OCI-LY7 (cell line): Measurements from ENCODE around the gene DLGAP1. TPM values are rescaled to one million over a fixed set of nuclear protein-coding genes. Genes with fewer than 3 reads are reported as not detected.

Source experiments
- BruUV-seq: library from RNA; stranded (reverse); fragments of 400-500 nt; replicated peaks from 2 replicates; lab custom pipeline; 2021; lab: Mats Ljungman, UMichigan
- CTCF ChIA-PET: fragments of 300-600 bp; sonication (Branson Sonifier 250); formaldehyde crosslinking; loops from one replicate; lab custom pipeline; 2022; ENCODE audit warnings: antibody characterized with exemption; ENCODE audit not compliant: unreplicated experiment; lab: Charles Lee
- POLR2A ChIA-PET: fragments of 300-600 bp; sonication (Branson Sonifier 250); formaldehyde crosslinking; loops from one replicate; lab custom pipeline; 2022; ENCODE audit warnings: antibody characterized with exemption; lab: Charles Lee
- DNase-seq: peaks from one replicate; pipeline ENCODE4 v3.0.0-alpha.2; 2015; ENCODE audit warnings: low spot score
- H2AFZ ChIP-seq: fragments of 200-600 bp; sonication (generic), shearing (Covaris generic); 2 replicates; pipeline ENCODE4 v1.6.1; 2014; ENCODE audit warnings: mild to moderate bottlenecking, antibody characterized with exemption, low read length, moderate library complexity
- H3K27ac ChIP-seq: fragments of 200-600 bp; sonication (generic); 2 replicates; pipeline ENCODE4 v1.5.1; 2014; ENCODE audit warnings: mixed run types, low read depth, mild to moderate bottlenecking, moderate library complexity, low read length, inconsistent platforms; ENCODE audit not compliant: poor library complexity, severe bottlenecking
- H3K36me3 ChIP-seq: fragments of 200-600 bp; sonication (generic); 2 replicates; pipeline ENCODE4 v1.6.1; 2014; ENCODE audit warnings: mild to moderate bottlenecking, antibody characterized with exemption, low read length, moderate library complexity, mixed read lengths; ENCODE audit not compliant: insufficient read depth
- H3K4me1 ChIP-seq: fragments of 200-600 bp; sonication (generic); 2 replicates; pipeline ENCODE4 v1.5.1; 2014; ENCODE audit warnings: mild to moderate bottlenecking, low read length; ENCODE audit not compliant: insufficient read depth, poor library complexity, severe bottlenecking
- H3K4me2 ChIP-seq: fragments of 200-600 bp; sonication (generic); 2 replicates; pipeline ENCODE4 v1.6.1; 2014; ENCODE audit warnings: mild to moderate bottlenecking, low read length
- H3K4me3 ChIP-seq: fragments of 200-600 bp; sonication (generic); 2 replicates; pipeline ENCODE4 v1.5.1; 2014; ENCODE audit warnings: mild to moderate bottlenecking, low read depth, low read length; ENCODE audit not compliant: poor library complexity, severe bottlenecking
- H3K79me2 ChIP-seq: fragments of 200-600 bp; sonication (generic); 2 replicates; pipeline ENCODE4 v1.6.1; 2016; ENCODE audit warnings: low read depth, mild to moderate bottlenecking, low read length, moderate library complexity, mixed read lengths; ENCODE audit not compliant: insufficient read depth
- H3K9me2 ChIP-seq: fragments of 200-600 bp; sonication (generic); 2 replicates; pipeline ENCODE4 v1.6.1; 2016; ENCODE audit warnings: mild to moderate bottlenecking, low read length, mixed read lengths; ENCODE audit not compliant: insufficient read depth
- H3K9me3 ChIP-seq: fragments of 200-600 bp; sonication (generic); 2 replicates; pipeline ENCODE4 v1.6.1; 2014; ENCODE audit warnings: mild to moderate bottlenecking, mixed run types, low read length, mixed read lengths
- H4K20me1 ChIP-seq: fragments of 200-600 bp; sonication (generic); 2 replicates; pipeline ENCODE4 v1.6.1; 2014; ENCODE audit warnings: mild to moderate bottlenecking, antibody characterized with exemption, low read length, moderate library complexity, mixed read lengths; ENCODE audit not compliant: insufficient read depth
- EZH2phosphoT487 ChIP-seq: fragments of 200-600 bp; sonication (generic); IDR thresholded peaks from 2 replicates; pipeline ENCODE4 v1.6.1; 2018; ENCODE audit warnings: low read depth, borderline replicate concordance, mild to moderate bottlenecking, mixed run types, antibody characterized with exemption, low read length, moderate library complexity, mixed read lengths
- intact Hi-C: fragments of 100-400 bp; cut with micrococcal nuclease; formaldehyde crosslinking; loops from one replicate; pipeline ENCODE4 v1.10.0; 2022; ENCODE audit not compliant: unreplicated experiment
- total RNA-seq, 2 experiments: library from RNA; depleted of rRNA in 1 of 2; stranded (reverse); fragments of >200 nt in 1 of 2; shearing (Covaris generic) in 1 of 2; gene quantifications; 2 replicates each; pipeline ENCODE4 v1.2.3, GENCODE V29; 2014 to 2022
- TF ChIP-seq, protein P1 (sequence below): fragments of 200-600 bp; sonication (generic); conservative IDR thresholded peaks from 2 replicates; pipeline ENCODE4 v1.5.1; 2014; ENCODE audit warnings: mild to moderate bottlenecking, antibody characterized with exemption, low read length, moderate library complexity, mixed read lengths

Gene DLGAP1
- total RNA-seq, 2 experiments from 2014 or later = 0.22 TPM; not detected in 1

DNA sequence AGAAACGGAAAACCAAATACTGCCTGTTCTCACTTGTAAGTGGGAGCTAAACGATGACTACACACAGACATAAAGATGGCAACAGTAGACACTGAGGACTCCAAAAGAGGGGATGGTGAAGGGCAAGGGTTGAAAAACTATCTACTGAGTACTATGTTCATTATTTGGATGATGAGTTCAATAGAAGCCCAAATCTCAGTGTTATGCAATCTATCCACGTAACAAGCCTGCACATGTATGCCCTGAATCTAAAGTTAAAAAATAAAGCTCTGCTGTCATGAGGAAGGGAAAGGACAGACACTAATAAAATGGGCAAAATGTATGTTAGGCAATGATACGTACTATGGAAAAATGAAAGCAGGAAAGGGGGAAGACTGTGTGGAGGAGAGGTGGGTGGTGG is 629.1 kb downstream of the DLGAP1 start:
- intact Hi-C loops = no loop called here
- TF ChIP-seq, protein P1, sequence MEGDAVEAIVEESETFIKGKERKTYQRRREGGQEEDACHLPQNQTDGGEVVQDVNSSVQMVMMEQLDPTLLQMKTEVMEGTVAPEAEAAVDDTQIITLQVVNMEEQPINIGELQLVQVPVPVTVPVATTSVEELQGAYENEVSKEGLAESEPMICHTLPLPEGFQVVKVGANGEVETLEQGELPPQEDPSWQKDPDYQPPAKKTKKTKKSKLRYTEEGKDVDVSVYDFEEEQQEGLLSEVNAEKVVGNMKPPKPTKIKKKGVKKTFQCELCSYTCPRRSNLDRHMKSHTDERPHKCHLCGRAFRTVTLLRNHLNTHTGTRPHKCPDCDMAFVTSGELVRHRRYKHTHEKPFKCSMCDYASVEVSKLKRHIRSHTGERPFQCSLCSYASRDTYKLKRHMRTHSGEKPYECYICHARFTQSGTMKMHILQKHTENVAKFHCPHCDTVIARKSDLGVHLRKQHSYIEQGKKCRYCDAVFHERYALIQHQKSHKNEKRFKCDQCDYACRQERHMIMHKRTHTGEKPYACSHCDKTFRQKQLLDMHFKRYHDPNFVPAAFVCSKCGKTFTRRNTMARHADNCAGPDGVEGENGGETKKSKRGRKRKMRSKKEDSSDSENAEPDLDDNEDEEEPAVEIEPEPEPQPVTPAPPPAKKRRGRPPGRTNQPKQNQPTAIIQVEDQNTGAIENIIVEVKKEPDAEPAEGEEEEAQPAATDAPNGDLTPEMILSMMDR = no peak
- no peak for TF ChIP-seq EZH2phosphoT487
- Histone ChIP-seq H3K4me2 (no peak overlapping the region), H3K36me3 (no peaks in the 10 kb centered on the region), H3K9me3 (no peaks in the 10 kb centered on the region), H3K9me2 (no peaks in the 10 kb centered on the region), H3K27ac (no peak overlapping the region), H3K4me3 (no peak overlapping the region), H4K20me1 (no peaks in the 10 kb centered on the region), H2AFZ (no peak overlapping the region), H3K4me1 (no peaks in the 10 kb centered on the region), H3K79me2 (no peaks in the 10 kb centered on the region)
- ChIA-PET CTCF (no interaction called here), POLR2A (interaction anchor here (0.9 kb wide), 1 partner anchor 9 kb away, joined by 3 read pairs; no protein-coding TSS in a partner anchor)
- no peak for DNase-seq
- BruUV-seq = no TSS peak

DNA sequence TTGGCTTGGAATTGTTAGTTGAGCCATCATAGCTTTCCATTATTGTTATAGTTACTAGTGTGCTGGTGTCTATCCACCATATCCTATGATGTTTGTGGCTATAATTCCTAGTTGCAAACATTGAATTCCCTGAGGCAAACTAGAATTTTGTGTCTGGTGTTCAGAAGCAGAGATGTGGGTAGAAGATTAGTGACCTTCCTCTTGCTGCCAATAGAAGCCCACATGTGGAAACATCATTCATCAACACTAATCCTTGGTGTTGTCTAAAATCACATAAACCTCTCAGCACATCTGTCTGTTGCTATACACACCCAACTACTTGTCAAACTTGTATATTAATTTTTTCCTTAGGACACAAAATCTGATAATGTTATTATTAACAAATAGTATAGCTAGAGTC is 631.0 kb downstream of the DLGAP1 start:
- Histone ChIP-seq H2AFZ (no peak overlapping the region), H3K9me3 (no peaks in the 10 kb centered on the region), H3K36me3 (no peaks in the 10 kb centered on the region), H3K4me3 (no peak overlapping the region), H3K9me2 (no peaks in the 10 kb centered on the region), H3K4me1 (no peaks in the 10 kb centered on the region), H4K20me1 (no peaks in the 10 kb centered on the region), H3K79me2 (no peaks in the 10 kb centered on the region), H3K4me2 (no peak overlapping the region), H3K27ac (no peak overlapping the region)
- ChIA-PET POLR2A (interaction anchor here (0.6 to 1.1 kb wide), 6 partner anchors 11 to 1488 kb away, joined by 3 to 4 read pairs (median 3); no protein-coding TSS in a partner anchor), CTCF (no interaction called here)
- intact Hi-C loops = no loop called here
- TF ChIP-seq, protein P1 = no peak
- TF ChIP-seq EZH2phosphoT487 = no peak
- no TSS peak for BruUV-seq
- DNase-seq = no peak

DNA sequence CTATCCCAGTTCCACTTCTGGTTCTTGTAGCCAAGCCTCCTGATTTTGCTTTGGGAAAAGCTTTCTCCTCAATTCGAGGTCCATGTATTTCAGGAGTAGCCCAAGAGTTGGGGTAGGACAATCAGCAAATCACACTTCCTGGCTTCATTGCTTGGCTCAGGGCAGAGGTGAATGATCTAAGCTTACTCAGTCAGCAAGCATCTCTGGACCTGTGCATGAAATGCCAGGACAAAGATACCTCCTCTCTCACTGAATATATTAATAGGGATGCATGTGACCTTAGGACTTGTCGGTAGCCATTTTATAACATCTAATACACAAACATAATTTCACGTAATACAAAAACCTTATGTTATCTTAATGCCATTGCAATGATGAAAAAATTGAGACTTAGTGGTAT is 632.0 kb downstream of the DLGAP1 start:
- no peak for DNase-seq
- Histone ChIP-seq H3K36me3 (no peaks in the 10 kb centered on the region), H4K20me1 (no peaks in the 10 kb centered on the region), H3K4me3 (no peak overlapping the region), H3K9me3 (no peaks in the 10 kb centered on the region), H3K27ac (no peak overlapping the region), H2AFZ (no peak overlapping the region), H3K9me2 (no peaks in the 10 kb centered on the region), H3K79me2 (no peaks in the 10 kb centered on the region), H3K4me2 (no peak overlapping the region), H3K4me1 (no peaks in the 10 kb centered on the region)
- intact Hi-C loops = no loop called here
- no TSS peak for BruUV-seq
- CTCF ChIA-PET = no interaction called here
- TF ChIP-seq EZH2phosphoT487 = no peak
- TF ChIP-seq, protein P1 = no peak
- POLR2A ChIA-PET = interaction anchor here (0.6 to 1.1 kb wide), 7 partner anchors 10 to 1267 kb away, joined by 3 to 4 read pairs (median 3); no protein-coding TSS in a partner anchor
